Testis (tissue), 2 donors: ENCODE measurements around the gene TTLL1.

Source experiments
- CTCF ChIP-seq, 3 experiments: fragments of 450-650 bp in 2 of 3; fragments of 200-600 bp in 1 of 3; sonication (generic) in 1 of 3; IDR thresholded peaks; one replicate each; pipeline ENCODE4 v1.5.1; 2016 to 2019; ENCODE audit warnings: antibody characterized with exemption in 3 of 3, mild to moderate bottlenecking in 2 of 3, moderate library complexity in 1 of 3
- POLR2A ChIP-seq: fragments of 450-650 bp; IDR thresholded peaks from one replicate; pipeline ENCODE4 v1.6.1; 2017; ENCODE audit warnings: antibody characterized with exemption, mild to moderate bottlenecking, moderate library complexity

GRCh38 chr22:43047605-43048004 lies 41.6 kb downstream of the TTLL1 start:
- TF ChIP-seq POLR2A (no peak), CTCF (IDR thresholded peaks at IDR 0.05) (no peak)
